Hindlimb muscle (tissue), 1 donor: Measurements from ENCODE around the gene OR1I1. TPM values are rescaled to one million over a fixed set of nuclear protein-coding genes. Genes with fewer than 3 reads are reported as not detected.

ENCODE experiments used
- DNase-seq: peaks from one replicate; pipeline ENCODE4 v3.0.0-alpha.2; 2013
- polyA plus RNA-seq: library from polyadenylated mRNA; unstranded; fragments of 120-200 nt; gene quantifications from one replicate; pipeline ENCODE4 v1.2.1, GENCODE V29; 2013; ENCODE audit not compliant: insufficient read length

Gene OR1I1
- polyA plus RNA-seq, 1 donor = 0.03 TPM

DNA sequence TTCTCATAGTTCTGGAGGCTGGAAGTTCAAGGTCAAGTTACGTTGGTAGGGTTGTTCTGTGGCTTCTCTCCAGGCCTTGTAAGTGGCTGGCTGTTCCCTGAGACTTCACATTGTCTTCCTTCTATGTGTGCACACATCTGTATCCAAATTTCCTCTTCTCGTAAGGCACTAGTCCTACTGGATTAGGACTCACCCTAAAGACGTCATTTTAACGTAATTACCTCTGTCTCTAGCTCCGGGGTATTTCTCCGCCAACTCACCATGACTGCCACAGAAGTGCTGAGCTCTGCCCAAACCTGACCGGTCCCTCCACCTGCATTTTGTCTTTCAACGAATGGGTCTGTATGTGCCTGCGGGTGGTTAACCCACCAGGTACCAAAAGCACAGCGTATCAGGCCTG, 16.4 kb downstream of the OR1I1 start:
- no peak for DNase-seq

DNA sequence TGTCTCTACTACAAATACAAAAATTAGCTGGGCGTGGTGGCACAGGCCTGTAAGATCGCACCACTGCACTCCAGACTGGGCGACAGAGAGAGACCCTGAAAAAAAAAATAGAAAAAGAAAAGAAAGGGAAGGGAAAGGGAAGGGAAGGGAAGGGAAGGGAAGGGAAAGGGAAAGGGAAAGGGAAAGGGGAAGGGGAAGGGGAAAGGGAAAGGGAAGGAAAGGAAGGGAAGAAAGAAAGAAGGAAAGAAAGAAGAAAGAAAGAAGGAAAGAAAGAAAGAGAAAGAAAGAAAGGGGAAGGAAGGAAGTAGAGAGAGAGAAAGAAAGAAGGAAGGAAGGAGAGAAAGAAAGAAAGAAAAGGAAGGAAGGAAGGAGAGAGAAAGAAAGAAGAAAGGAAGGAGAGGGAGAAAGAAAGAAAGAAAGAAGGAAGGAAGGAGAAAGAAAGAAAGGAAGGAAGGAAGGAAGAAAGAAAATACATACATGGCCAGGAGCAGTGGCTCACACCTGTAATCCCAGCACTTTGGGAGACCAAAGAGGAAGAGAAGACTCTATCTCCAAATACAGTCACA, 17.1 kb downstream of the OR1I1 start:
- no peak for DNase-seq

DNA sequence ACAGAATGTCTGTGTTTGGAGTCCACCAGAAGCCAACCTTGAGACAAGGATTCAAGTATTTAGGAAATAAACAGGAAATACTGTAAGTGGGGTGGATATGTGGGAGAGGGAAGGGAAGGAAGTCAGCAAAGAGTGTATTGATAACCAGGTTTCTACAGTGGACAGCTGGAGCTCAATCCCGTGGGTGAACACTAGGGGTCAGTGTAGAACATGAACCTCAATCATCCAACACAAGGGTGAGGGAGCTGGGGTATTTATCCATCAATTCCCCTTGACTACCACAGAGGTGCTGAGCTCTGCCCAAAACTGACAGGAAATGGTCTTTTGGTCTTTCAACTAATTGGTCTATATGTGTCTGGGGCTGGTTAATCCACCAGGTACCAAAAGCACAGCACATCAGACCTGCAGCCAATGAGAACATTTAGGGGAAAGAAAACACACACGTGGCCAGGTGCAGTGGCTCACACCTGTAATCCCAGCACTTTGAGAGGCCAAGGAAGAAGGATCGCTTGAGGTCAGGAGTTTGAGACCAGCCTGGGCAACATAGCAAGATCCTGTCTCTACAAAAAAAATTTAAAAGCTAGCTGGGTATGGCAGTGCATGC, 19.6 kb downstream of the OR1I1 start:
- DNase-seq = no peak

DNA sequence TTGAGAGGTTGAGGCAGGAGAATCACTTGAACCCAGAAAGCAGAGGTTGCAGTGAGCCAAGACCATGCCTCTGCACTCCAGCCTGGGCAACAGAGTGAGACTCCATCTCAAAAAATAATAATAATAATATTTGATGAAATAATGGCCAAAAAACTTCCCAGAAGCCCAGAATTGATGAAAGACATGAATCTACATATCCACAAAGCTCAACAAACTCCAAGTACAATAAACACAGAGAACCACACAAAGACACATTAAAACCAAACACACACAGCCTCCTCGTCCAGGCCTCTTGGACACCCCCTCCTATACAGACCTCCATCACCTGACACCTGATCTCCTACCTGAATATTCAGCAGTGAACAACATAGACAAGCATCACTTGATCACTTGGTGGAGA, 22.0 kb downstream of the OR1I1 start:
- DNase-seq = no peak

DNA sequence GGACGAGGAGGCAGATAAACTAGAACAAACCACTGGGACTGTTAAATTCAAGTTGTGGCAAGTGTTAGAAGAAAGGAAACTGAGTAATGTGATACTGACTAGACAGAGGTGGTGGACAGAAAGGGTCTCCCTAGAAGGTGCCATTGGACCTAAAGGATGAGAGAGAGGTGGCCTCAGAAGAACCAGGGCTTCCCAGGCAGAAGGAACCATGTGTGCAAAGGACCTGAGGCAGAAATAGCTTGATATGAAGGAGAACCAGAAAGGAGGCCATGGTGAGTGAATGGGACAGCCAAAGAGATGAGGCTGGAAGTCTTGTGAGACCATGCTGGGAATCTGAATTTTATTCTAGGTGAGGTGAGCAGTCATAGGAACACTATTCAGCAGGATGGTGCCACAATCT, 22.4 kb downstream of the OR1I1 start:
- DNase-seq = no peak

DNA sequence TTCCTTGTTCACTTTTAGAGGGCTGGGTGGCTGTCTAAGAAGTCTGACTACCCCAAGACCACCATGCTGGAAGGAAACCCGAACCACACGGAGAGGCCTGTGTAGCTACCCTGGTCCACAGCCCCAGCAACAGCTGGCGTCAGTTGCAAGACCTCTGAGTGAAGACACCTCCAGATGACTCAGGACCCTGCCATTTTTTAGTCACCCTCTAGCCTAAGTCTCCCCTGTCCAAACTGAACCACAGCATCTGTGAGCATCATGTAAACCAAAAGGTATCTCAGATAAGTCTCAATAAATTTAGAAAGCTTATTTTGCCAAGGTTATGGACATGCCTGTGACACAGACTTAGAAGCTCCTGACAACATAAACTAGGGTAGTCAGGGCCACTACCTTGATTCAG, 23.0 kb downstream of the OR1I1 start:
- no peak for DNase-seq

DNA sequence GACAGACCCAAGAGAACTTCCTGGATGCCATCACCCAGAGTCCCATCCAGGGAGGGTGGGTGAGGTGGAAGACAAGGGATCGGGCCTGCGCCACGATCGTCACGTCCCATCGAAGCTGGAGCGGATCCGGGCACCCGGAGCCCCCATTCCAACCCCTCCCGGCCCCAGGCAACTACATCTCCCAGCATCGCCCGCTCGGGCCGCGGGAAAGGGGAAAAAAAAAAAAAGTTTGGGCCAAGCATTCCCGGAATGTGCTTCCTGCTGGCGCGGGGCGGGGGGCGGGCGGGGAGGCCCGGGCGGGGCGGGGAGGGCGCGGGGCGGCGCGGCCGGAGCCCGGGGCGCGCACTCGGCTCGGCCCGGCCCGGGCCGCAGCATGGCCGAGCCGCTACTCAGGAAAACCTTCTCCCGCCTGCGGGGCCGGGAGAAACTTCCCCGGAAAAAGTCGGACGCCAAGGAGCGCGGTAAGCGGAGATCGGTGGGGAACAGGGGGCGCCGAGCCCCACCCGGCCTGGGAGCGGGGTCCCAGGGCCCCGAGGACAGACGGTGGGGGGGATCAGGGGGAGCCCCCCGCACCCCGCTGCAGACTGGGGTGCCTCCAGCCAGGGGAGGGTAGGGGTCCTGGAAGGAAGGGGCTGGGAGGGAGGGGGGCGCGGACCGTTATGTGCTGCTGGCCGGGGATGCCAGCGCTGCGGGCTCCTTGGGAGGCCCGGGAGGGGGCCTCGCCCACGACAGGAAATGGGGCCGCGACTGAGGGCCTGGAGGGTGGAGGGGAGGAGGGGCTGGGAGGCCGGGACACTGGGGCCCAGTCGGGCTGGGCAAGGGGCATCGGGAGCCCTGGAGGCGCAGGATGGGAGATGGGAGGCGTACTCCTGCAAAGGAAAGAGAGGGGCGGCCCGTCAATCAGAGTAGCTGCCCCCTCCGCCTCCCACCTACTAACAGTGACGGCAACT, 25.3 kb downstream of the OR1I1 start, which contains the start of gene SYDE1:
Gene SYDE1, plus strand, starts transcription at position 341 of the 950 bp plus-strand sequence. Its CDS starts 33 bp downstream, at position 374.
- peak; percentile 65 for DNase-seq

DNA sequence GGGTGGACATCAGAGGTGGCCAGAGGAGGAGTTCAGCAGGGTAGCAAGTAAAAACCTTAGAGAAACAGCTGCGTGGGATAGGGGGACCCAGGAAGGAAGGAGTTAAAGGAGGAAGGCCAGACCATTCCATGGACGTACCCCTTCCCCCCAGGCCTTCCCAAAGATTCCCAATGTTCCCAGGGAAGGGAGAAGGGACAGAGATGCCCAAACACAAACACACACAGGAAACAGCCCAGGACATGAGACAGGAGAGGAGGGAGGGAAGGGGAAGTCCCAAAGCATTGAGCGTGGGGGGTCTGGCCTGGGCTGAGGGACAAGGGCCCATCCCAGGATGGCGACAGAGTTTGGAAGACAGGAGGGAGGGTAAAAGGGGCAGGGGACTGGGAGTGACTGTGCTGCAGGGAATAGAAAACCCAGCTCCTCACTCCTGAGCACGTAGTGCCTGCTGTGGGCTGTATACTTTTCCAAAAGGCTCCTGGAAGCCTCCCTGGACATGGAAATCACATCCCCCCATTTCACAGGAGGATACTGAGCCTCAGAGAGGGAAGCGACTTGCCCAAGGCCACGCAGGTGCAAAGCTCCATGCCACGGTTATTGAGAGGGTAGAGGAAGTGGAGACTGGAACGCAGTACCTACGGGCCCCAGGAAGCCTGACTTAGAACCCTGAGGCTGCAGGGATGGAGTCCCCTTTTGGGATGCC, 26.3 kb downstream of the OR1I1 start:
- no peak for DNase-seq

DNA sequence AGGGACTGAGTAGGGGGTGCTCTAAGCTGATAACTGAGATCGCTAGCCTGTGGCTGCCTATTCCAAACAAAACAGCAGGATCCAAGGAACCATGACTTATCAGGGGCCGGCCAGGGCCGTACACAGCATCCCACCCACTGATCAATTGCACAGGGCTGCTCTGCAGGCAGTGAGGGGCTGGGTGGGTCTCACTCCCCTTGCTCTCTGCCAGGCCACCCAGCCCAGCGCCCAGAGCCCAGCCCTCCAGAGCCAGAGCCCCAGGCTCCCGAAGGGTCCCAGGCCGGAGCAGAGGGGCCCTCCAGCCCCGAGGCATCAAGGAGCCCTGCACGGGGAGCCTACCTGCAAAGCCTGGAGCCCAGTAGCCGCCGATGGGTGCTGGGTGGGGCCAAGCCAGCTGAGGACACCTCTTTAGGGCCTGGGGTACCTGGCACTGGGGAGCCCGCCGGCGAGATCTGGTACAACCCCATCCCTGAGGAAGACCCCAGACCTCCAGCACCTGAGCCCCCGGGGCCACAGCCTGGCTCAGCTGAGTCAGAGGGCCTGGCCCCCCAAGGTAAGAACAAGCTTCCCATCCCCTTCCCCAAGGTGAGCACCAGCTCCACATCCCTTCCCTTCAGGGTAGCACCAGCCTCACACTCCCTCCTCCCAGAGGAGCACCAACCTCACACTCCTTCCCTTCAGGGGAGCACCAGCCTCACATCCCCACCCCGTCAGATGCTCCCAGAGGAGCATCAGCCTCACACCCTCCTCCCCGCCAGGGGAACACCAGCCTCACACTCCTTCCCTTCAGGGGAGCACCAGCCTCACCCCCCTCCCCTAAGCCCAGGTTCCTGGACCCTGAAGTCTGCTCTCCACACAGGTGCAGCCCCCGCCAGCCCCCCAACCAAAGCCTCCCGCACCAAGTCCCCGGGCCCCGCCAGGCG, 27.1 kb downstream of the OR1I1 start:
- no peak for DNase-seq

DNA sequence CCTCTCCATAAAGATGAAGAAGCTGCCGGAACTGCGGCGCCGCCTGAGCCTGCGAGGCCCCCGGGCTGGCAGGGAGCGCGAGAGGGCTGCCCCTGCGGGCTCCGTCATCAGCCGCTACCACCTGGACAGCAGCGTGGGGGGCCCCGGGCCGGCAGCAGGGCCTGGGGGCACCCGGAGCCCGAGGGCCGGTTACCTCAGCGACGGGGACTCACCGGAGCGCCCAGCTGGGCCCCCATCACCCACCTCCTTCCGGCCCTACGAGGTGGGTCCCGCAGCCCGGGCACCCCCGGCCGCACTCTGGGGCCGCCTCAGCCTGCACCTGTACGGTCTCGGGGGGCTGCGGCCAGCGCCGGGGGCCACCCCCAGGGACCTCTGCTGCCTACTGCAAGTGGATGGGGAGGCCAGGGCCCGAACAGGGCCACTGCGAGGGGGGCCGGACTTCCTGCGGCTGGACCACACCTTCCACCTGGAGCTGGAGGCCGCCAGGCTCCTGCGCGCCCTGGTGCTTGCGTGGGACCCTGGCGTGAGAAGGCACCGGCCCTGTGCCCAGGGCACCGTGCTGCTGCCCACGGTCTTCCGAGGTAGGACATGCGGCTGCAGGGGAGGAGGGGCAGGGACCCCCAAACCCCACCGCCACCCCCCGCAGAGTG, 27.9 kb downstream of the OR1I1 start:
- DNase-seq = no peak

DNA sequence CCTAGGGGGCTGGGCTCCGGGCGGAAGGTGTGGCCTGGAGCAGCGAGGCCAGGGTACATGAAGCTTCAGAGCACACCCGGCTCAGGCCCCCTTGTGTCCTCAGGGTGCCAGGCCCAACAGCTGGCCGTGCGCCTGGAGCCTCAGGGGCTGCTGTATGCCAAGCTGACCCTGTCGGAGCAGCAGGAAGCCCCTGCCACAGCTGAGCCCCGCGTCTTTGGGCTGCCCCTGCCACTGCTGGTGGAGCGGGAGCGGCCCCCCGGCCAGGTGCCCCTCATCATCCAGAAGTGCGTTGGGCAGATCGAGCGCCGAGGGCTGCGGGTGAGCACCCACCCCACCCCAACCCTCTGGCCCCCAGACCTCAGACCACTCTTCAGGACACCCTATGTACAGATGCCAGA, 28.4 kb downstream of the OR1I1 start:
- DNase-seq = no peak

DNA sequence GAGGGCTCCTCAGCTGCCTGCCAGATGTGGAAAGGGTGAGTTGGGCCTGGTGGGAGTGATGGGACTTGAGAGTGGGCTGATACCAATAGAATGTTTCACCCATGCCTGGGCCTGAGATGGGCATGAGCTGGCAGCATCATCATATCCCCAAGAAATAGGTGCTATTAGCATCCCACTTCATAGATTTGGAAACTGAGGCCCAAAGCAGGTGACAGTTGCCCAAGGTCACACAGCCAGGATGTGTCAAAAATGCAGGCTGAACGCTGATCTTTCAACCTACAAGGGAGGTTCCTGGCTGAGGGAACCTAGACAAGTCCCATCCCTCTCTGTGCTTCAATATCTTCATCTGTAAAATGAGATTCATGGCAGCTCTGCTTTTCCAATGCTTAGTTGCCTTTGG, 29.7 kb downstream of the OR1I1 start:
- no peak for DNase-seq

DNA sequence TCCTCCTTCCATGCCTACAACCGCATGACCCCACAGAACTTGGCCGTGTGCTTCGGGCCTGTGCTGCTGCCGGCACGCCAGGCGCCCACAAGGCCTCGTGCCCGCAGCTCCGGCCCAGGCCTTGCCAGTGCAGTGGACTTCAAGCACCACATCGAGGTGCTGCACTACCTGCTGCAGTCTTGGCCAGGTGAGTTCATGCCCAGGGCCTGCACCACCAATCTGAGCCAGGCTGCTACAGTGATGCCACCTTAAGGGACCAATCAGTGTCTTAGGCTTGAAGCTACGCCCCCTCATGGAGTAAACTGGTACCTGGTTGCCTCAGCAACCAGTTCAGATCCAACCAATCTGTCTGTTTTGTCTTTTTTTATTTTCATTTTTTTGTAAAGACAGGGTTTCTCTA, 30.4 kb downstream of the OR1I1 start:
- DNase-seq = no peak

DNA sequence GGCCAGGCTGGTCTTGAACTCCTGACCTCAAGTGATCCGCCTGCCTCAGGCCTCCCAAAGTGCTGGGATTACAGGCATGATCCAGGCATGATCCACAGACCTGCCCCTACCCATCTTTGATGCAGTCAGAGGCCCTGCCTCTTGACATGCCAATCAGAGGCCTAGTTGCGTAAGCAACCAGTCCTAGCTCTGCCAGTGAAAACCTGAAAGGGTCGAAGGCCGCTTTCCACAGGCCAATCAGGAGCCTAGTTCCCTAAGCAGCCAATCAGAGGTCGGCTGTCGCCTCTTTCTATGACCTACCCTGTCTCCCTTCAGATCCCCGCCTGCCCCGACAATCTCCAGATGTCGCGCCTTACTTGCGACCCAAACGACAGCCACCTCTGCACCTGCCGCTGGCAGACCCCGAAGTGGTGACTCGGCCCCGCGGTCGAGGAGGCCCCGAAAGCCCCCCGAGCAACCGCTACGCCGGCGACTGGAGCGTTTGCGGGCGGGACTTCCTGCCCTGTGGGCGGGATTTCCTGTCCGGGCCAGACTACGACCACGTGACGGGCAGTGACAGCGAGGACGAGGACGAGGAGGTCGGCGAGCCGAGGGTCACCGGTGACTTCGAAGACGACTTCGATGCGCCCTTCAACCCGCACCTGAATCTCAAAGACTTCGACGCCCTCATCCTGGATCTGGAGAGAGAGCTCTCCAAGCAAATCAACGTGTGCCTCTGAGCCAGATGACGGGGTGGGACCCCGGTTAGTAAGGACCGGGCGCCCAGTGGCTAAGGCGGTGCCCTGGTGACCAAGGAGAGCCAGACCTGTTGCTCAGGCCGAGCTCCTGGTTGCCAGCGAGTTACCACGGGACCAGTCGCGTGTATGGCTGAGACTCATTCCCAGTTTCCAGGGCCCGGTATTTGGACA, 31.5 kb downstream of the OR1I1 start:
- no peak for DNase-seq

DNA sequence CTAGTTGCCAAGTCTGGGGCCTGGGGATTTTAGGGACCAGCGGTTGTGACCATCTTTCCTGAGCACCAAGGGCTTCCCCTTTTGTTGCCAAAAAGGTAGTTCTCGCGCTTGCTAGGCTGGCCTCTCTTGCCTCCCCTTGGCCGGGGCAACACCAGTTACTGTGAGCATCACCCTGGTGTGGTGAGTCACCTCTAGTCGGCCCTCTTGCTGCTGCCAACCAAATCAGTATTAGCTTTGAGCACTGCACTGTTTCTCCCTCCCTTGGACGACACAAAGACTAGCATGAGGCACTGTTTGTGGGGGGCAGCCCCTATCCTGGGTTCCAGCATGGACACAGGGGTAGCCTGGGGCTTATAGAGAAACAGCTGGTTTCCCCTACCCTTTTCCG, 32.1 kb downstream of the OR1I1 start:
- DNase-seq = no peak

DNA sequence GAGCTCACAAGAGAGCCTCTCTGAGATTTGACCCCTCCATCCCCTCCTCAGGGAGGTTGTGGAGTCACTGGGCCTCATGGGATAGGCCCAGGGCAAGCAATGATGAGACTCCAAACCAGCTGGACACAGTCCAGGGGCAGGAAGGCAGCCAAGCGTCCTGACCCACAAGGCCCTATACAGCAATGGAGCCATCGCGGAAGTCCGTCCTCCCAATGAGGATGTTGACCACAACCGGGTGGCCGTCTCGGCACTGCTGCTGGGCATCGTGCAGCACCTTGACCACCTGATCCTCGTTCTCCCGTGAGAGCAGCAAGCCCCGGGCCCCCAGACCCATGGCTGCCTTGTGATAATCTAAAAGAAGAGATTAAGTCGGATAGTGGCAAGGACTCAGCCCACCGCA, 33.1 kb downstream of the OR1I1 start:
- peak; percentile 62 for DNase-seq

DNA sequence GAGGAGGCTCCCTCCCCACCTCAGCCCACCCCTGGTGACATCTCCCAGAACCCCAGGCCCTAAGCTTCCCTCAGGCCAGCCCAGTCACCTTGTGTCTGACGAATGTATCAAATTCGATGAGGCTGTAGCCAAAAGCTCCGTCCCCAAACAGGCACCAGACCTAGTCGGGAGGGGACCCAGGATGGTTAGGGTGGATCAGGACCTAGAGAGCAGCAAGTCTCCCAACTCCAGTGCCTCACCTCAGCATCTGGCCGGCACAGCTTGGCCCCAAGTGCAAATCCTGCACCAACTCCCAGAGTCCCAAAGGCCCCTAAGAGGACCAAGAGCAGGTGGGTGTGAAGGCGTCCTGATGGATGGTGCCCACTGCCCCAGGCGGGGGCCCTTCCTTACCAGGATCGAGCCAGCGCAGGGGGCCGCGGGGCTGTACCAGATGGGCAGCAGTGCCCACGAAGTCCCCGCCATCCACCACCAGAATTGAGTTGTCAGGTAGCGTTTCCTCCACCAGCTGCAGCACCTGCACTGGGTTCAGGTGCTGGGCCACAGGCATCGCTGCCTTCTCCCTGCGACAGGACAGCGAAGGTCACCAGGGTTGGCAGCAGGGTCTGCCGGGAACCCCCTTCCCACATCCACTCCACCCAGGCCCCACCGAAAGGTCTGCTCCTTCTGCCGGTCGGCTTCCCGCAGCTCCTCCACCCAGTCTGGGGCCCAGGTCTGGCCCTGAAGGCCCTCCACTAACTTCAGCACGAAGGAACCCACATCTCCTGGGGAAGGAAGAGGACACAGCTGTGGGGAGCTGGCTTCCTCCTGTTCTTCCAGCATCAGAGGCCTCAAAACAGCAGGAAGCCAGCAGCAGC, 34.0 kb downstream of the OR1I1 start:
- DNase-seq = no peak

DNA sequence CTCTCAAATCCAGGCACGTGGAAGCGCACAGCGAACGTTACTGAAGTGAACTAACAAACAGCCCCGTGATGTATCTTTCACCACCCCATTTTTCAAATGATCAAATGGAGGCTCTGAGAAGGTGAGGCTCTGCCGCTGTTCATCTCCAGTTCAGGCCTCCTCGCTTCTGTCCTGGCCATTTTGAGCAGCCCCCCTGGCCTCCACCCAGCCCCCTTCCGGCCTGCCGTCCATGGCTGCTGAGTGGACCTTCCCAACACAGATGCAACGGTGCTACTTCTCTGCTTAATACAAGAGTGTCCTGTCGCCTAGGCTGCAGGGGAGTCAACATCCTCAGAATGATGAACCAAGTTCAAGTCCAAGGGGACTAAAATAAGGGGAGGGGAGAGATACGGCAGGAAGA, 34.8 kb downstream of the OR1I1 start:
- no peak for DNase-seq

DNA sequence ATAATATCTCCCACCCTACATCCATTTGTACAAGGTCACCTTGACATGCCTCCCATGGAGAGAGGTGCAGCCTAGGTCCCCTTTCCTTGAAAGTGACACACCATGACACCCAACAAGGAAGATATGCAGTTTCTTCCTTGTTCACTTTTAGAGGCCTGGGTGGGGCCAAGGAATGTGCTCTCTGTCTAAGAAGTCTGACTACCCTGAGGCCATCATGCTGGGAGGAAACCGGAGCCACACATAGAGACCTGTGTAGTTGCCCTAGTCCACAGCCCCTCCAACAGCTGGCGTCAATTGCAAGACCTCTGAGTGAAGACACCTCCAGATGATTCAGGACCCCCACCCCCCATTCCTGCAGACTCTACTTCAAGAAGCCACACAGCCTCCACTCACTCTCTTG, 36.2 kb downstream of the OR1I1 start:
- DNase-seq = no peak
